ENCODE data around the gene ZMYND11.

Gene ZMYND11

GRCh38 chr10:90161-90560 is 45.1 kb upstream of the ZMYND11 start:
- Histone ChIP-seq H3K36me3 (no peaks in the 10 kb centered on the region), H3K4me1 (ENCODE audit: control insufficient read depth in 1 of 2, insufficient read depth in 1 of 2, low read depth in 1 of 2, low read length in 1 of 2) (no peaks in the 10 kb centered on the region), H3K27ac (no peak overlapping the region), H3K4me3 (ENCODE audit: low read depth in 1 of 2, low read length in 1 of 2) (no peak overlapping the region), H3K27me3 (peaks cover 10% of the 10 kb centered on the region), H3K9me3 (no peaks in the 10 kb centered on the region)
- TF ChIP-seq, protein P1, sequence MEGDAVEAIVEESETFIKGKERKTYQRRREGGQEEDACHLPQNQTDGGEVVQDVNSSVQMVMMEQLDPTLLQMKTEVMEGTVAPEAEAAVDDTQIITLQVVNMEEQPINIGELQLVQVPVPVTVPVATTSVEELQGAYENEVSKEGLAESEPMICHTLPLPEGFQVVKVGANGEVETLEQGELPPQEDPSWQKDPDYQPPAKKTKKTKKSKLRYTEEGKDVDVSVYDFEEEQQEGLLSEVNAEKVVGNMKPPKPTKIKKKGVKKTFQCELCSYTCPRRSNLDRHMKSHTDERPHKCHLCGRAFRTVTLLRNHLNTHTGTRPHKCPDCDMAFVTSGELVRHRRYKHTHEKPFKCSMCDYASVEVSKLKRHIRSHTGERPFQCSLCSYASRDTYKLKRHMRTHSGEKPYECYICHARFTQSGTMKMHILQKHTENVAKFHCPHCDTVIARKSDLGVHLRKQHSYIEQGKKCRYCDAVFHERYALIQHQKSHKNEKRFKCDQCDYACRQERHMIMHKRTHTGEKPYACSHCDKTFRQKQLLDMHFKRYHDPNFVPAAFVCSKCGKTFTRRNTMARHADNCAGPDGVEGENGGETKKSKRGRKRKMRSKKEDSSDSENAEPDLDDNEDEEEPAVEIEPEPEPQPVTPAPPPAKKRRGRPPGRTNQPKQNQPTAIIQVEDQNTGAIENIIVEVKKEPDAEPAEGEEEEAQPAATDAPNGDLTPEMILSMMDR (IDR thresholded peaks at IDR 0.05) = no peak

- TF ChIP-seq, protein P1 (IDR thresholded peaks at IDR 0.05) = no peak
- H3K4me3 ChIP-seq (ENCODE audit: low read depth in 1 of 2, low read length in 1 of 2) = no peak overlapping the region
- H3K36me3 ChIP-seq = no peaks in the 10 kb centered on the region
- H3K27ac ChIP-seq = no peak overlapping the region
- peaks cover 10% of the 10 kb centered on the region for H3K27me3 ChIP-seq
- H3K9me3 ChIP-seq = no peaks in the 10 kb centered on the region
- no peaks in the 10 kb centered on the region for H3K4me1 ChIP-seq (ENCODE audit: control insufficient read depth in 1 of 2, insufficient read depth in 1 of 2, low read depth in 1 of 2, low read length in 1 of 2)
Measured at GRCh38 chr10:91313-91712, 43.9 kb upstream of the ZMYND11 start.

DNA sequence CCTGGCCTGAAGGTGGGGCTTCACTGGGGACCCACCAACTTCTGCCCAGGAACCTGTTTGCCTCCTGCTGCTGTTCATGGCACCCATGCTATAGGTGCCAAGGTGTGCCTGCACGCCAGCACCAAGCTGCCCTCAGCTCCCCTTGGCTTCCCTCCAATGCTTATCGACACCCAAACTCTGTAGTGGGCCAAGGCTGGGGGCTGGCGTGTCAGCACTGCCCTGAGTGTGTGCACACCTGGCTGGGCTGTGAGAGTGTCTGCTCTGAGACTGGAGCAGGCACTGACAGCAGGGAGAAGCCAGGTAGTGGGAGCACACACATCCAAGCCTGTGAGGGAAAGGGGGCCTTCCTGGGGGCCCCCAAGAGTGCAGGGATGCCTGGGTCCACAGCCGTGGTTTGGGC is 43.1 kb upstream of the ZMYND11 start:
- TF ChIP-seq, protein P1 (IDR thresholded peaks at IDR 0.05) = no peak
- no peak overlapping the region for H3K27ac ChIP-seq
- no peaks in the 10 kb centered on the region for H3K9me3 ChIP-seq
- no peaks in the 10 kb centered on the region for H3K36me3 ChIP-seq
- peaks cover 10% of the 10 kb centered on the region for H3K27me3 ChIP-seq
- no peaks in the 10 kb centered on the region for H3K4me1 ChIP-seq (ENCODE audit: control insufficient read depth in 1 of 2, insufficient read depth in 1 of 2, low read depth in 1 of 2, low read length in 1 of 2)
- no peak overlapping the region for H3K4me3 ChIP-seq (ENCODE audit: low read depth in 1 of 2, low read length in 1 of 2)

- H3K4me1 ChIP-seq (ENCODE audit: control insufficient read depth in 1 of 2, insufficient read depth in 1 of 2, low read depth in 1 of 2, low read length in 1 of 2) = no peaks in the 10 kb centered on the region
Measured at GRCh38 chr10:92846-93245, 42.4 kb upstream of the ZMYND11 start.

GRCh38 chr10:94613-95012 is 40.6 kb upstream of the ZMYND11 start:
- Histone ChIP-seq H3K4me1 (ENCODE audit: control insufficient read depth in 1 of 2, insufficient read depth in 1 of 2, low read depth in 1 of 2, low read length in 1 of 2) (no peaks in the 10 kb centered on the region), H3K9me3 (no peaks in the 10 kb centered on the region), H3K27me3 (no peaks in the 10 kb centered on the region), H3K4me3 (ENCODE audit: low read depth in 1 of 2, low read length in 1 of 2) (no peak overlapping the region), H3K36me3 (no peaks in the 10 kb centered on the region), H3K27ac (no peak overlapping the region)
- TF ChIP-seq, protein P1 (IDR thresholded peaks at IDR 0.05) = no peak

More at GRCh38 chr10:92846-93245, 42.4 kb upstream of the ZMYND11 start:
- H3K27ac ChIP-seq = no peak overlapping the region
- no peak overlapping the region for H3K4me3 ChIP-seq (ENCODE audit: low read depth in 1 of 2, low read length in 1 of 2)
- H3K9me3 ChIP-seq = no peaks in the 10 kb centered on the region
- H3K27me3 ChIP-seq = peaks cover 10% of the 10 kb centered on the region
- no peaks in the 10 kb centered on the region for H3K36me3 ChIP-seq
- TF ChIP-seq, protein P1 (IDR thresholded peaks at IDR 0.05) = no peak
